ENCODE data around the gene ABCD1. TPM values are rescaled to one million over a fixed set of nuclear protein-coding genes. Genes with fewer than 3 reads are reported as not detected.

ABCD1 gene
- total RNA-seq, 1 experiment from 2014 or later: 44.9 TPM

GRCh38 chrX:153726286-153727122, 1.8 kb downstream of the ABCD1 start:
- H3K79me2 ChIP-seq (ENCODE audit: low read depth): peaks cover 78% of the 10 kb centered on the region
- no peaks in the 10 kb centered on the region; the same call in none of the 2 replicates for H4K20me1 ChIP-seq (ENCODE audit: insufficient read depth)
- peak overlapping the region; percentile 91 for H3K27ac ChIP-seq
- TF ChIP-seq, protein P1, sequence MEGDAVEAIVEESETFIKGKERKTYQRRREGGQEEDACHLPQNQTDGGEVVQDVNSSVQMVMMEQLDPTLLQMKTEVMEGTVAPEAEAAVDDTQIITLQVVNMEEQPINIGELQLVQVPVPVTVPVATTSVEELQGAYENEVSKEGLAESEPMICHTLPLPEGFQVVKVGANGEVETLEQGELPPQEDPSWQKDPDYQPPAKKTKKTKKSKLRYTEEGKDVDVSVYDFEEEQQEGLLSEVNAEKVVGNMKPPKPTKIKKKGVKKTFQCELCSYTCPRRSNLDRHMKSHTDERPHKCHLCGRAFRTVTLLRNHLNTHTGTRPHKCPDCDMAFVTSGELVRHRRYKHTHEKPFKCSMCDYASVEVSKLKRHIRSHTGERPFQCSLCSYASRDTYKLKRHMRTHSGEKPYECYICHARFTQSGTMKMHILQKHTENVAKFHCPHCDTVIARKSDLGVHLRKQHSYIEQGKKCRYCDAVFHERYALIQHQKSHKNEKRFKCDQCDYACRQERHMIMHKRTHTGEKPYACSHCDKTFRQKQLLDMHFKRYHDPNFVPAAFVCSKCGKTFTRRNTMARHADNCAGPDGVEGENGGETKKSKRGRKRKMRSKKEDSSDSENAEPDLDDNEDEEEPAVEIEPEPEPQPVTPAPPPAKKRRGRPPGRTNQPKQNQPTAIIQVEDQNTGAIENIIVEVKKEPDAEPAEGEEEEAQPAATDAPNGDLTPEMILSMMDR (conservative IDR thresholded peaks at IDR 0.05): no peak
- no peak for TF ChIP-seq EZH2 (IDR thresholded peaks at IDR 0.05; ENCODE audit: low read depth)
- H3K9me2 ChIP-seq (ENCODE audit: insufficient read depth): no peaks in the 10 kb centered on the region
- peaks cover 15% of the 10 kb centered on the region for H3K36me3 ChIP-seq (ENCODE audit: low read depth)
- ChIA-PET POLR2A (ENCODE audit: unreplicated experiment) (no interaction called here), CTCF (no interaction called here)
- peak; percentile 75 to 85 for DNase-seq
- H3K4me3 ChIP-seq: peak overlapping the region; percentile 76
- no peaks in the 10 kb centered on the region for H3K9me3 ChIP-seq (ENCODE audit: insufficient read depth, low read depth)
- no peak overlapping the region; the same call in 1 of the 2 replicates for H2AFZ ChIP-seq
- peak overlapping the region; percentile 91 for H3K4me2 ChIP-seq
- no TSS peak for BruUV-seq (replicated peaks)
- H3F3A ChIP-seq (ENCODE audit: insufficient read depth, low read depth): peaks cover 51% of the 10 kb centered on the region
- no peaks in the 10 kb centered on the region for H3K27me3 ChIP-seq (ENCODE audit: insufficient read depth, low read depth)
- H3K4me1 ChIP-seq (replicated peaks; ENCODE audit: insufficient read depth): peaks cover 50% of the 10 kb centered on the region
- intact Hi-C loops (cut with micrococcal nuclease; ENCODE audit: unreplicated experiment): loop anchor here (2.0 kb wide), 1 partner anchor 68 kb away; the partner anchor contains the start of genes IDH3G and SSR4

DNA sequence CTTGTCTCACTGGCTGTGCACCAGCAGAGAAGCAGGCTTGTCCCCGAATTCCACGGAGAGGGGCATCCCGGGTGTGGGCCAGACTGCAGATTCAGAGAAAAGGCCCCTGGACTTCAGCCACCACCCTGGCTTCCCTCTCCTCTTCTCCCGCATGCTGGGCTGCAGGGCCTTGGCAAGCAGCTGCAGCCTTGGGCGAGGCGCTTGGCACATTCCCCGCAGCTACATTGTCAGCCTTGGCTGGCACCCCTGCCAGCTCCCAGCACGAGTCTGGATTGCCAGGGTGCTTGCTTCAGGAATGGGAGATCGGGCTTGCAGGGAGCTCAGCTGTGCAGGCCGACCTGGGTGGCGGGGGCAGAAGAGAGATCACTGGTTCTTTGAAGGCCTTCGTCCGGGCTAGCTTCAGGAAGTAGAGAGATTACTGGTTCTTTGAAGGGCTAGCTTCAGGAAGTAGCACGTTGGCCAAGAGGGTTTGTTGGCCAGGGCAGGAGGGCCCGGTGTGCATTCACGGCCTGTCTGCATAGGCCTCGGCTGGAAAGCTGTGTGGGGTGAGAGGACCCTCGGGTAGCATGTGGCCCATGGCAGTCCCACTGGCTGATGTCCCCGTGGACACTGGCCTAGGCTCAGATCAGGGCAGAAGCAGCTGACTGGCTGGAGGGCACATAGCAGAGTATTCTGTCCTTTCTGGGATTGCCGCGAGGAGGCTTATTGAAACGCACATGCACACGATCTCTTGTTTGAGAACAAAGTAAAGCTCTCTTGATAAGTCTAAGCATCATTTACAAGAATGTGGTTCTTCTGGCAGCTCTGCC, 2.7 kb downstream of the ABCD1 start:
- Histone ChIP-seq H2AFZ (no peak overlapping the region), H3K4me1 (replicated peaks; ENCODE audit: insufficient read depth) (peaks cover 50% of the 10 kb centered on the region), H3K36me3 (ENCODE audit: low read depth) (peaks cover 14% of the 10 kb centered on the region), H3K27me3 (ENCODE audit: insufficient read depth, low read depth) (no peaks in the 10 kb centered on the region), H3K9me3 (ENCODE audit: insufficient read depth, low read depth) (no peaks in the 10 kb centered on the region), H3K9me2 (ENCODE audit: insufficient read depth) (no peaks in the 10 kb centered on the region), H3K79me2 (ENCODE audit: low read depth) (peaks cover 70% of the 10 kb centered on the region), H3K4me2 (peak overlapping the region; percentile 91), H3F3A (ENCODE audit: insufficient read depth, low read depth) (peaks cover 53% of the 10 kb centered on the region), H3K27ac (peak overlapping the region; percentile 91), H4K20me1 (ENCODE audit: insufficient read depth) (no peaks in the 10 kb centered on the region; the same call in none of the 2 replicates), H3K4me3 (peak overlapping the region; percentile 76)
- POLR2A ChIA-PET (ENCODE audit: unreplicated experiment): interaction anchor here (0.7 kb wide), 1 partner anchor 40 kb away, joined by 3 read pairs; no protein-coding TSS in a partner anchor
- DNase-seq: peak; percentile 58 to 76
- CTCF ChIA-PET: no interaction called here
- TF ChIP-seq EZH2 (IDR thresholded peaks at IDR 0.05; ENCODE audit: low read depth): no peak
- TF ChIP-seq, protein P1 (conservative IDR thresholded peaks at IDR 0.05): no peak
- intact Hi-C loops (cut with micrococcal nuclease; ENCODE audit: unreplicated experiment): loop anchor here (2.0 kb wide), 1 partner anchor 67 kb away; the partner anchor contains the start of genes IDH3G and SSR4
- BruUV-seq (replicated peaks): no TSS peak

- H3K27ac ChIP-seq: peak overlapping the region; percentile 91
- peaks cover 50% of the 10 kb centered on the region for H3F3A ChIP-seq (ENCODE audit: insufficient read depth, low read depth)
- H3K79me2 ChIP-seq (ENCODE audit: low read depth): peaks cover 62% of the 10 kb centered on the region
- intact Hi-C loops (cut with micrococcal nuclease; ENCODE audit: unreplicated experiment): no loop called here
- TF ChIP-seq EZH2 (IDR thresholded peaks at IDR 0.05; ENCODE audit: low read depth): no peak
- TF ChIP-seq, protein P1 (conservative IDR thresholded peaks at IDR 0.05): no peak
- H4K20me1 ChIP-seq (ENCODE audit: insufficient read depth): no peaks in the 10 kb centered on the region
- H3K36me3 ChIP-seq (ENCODE audit: low read depth): peaks cover 13% of the 10 kb centered on the region; the same call in 1 of the 2 replicates
- peaks cover 57% of the 10 kb centered on the region for H3K4me1 ChIP-seq (replicated peaks; ENCODE audit: insufficient read depth)
- peak overlapping the region; percentile 76; the same call in 1 of the 2 replicates for H3K4me3 ChIP-seq
- no peaks in the 10 kb centered on the region for H3K9me2 ChIP-seq (ENCODE audit: insufficient read depth)
- no peaks in the 10 kb centered on the region for H3K27me3 ChIP-seq (ENCODE audit: insufficient read depth, low read depth)
- CTCF ChIA-PET: no interaction called here
- POLR2A ChIA-PET (ENCODE audit: unreplicated experiment): no interaction called here
- no TSS peak for BruUV-seq (replicated peaks)
- no peaks in the 10 kb centered on the region for H3K9me3 ChIP-seq (ENCODE audit: insufficient read depth, low read depth)
- H3K4me2 ChIP-seq: peak overlapping the region; percentile 91
- H2AFZ ChIP-seq: no peak overlapping the region
- DNase-seq: no peak
Measured at GRCh38 chrX:153728095-153728494, 3.4 kb downstream of the ABCD1 start.

Measured in PC-9 (cell line).